ENCODE results near the gene GLP1R. TPM values are rescaled to one million over a fixed set of nuclear protein-coding genes. Genes with fewer than 3 reads are reported as not detected.

GLP1R gene
- total and polyA plus RNA-seq, 4 donors: not detected

- WGBS, 2 donors: 73 to 75% methylated on average over 17 of the region's 17 CpGs
- Histone ChIP-seq H3K9me3 (ENCODE audit: control insufficient read depth, low read length) (no peaks in the 10 kb centered on the region), H3K36me3 (ENCODE audit: control insufficient read depth in 1 of 2, insufficient read depth in 2 of 2, low read length in 1 of 2) (no peaks in the 10 kb centered on the region), H3K27me3 (ENCODE audit: control insufficient read depth in 1 of 2, insufficient read depth in 2 of 2, low read length in 1 of 2) (no peaks in the 10 kb centered on the region), H3K4me3 (ENCODE audit: low read length in 2 of 2) (no peak overlapping the region), H3K4me1 (ENCODE audit: control insufficient read depth in 1 of 2, insufficient read depth in 2 of 2, low read length in 2 of 2) (no peaks in the 10 kb centered on the region), H3K27ac (ENCODE audit: low read depth in 1 of 2, low read length in 2 of 2) (no peak overlapping the region)
- ATAC-seq (ENCODE audit: low FRiP score) (no peak), DNase-seq (no peak)
- intact Hi-C loops (cut with DNase I): no loop called here
These were observed 8.9 kb downstream of the GLP1R start for GRCh38 chr6:39057251-39058155.

- DNase-seq (no peak), ATAC-seq (ENCODE audit: low FRiP score) (no peak)
- Histone ChIP-seq H3K9me3 (ENCODE audit: control insufficient read depth, low read length) (no peaks in the 10 kb centered on the region), H3K27me3 (ENCODE audit: control insufficient read depth in 1 of 2, insufficient read depth in 2 of 2, low read length in 1 of 2) (no peaks in the 10 kb centered on the region), H3K4me3 (ENCODE audit: low read length in 2 of 2) (no peak overlapping the region), H3K4me1 (ENCODE audit: control insufficient read depth in 1 of 2, insufficient read depth in 2 of 2, low read length in 2 of 2) (no peaks in the 10 kb centered on the region), H3K27ac (ENCODE audit: low read depth in 1 of 2, low read length in 2 of 2) (no peak overlapping the region), H3K36me3 (ENCODE audit: control insufficient read depth in 1 of 2, insufficient read depth in 2 of 2, low read length in 1 of 2) (no peaks in the 10 kb centered on the region)
- intact Hi-C loops (cut with DNase I): no loop called here
- WGBS, 2 donors: 80 to 92% methylated on average over 6 of the region's 6 CpGs
These were observed 10.0 kb downstream of the GLP1R start for GRCh38 chr6:39058471-39059147.

GRCh38 chr6:39059496-39060310 lies 11.1 kb downstream of the GLP1R start:
- WGBS, 2 donors: 64 to 75% methylated on average over 13 to 14 of the region's 14 CpGs
- no peak for ATAC-seq (ENCODE audit: low FRiP score)
- no peaks in the 10 kb centered on the region for H3K27me3 ChIP-seq (ENCODE audit: control insufficient read depth in 1 of 2, insufficient read depth in 2 of 2, low read length in 1 of 2)

GRCh38 chr6:39060467-39061160 lies 12.0 kb downstream of the GLP1R start:
- 83 to 84% methylated on average over 7 of the region's 7 CpGs for WGBS, 2 donors
- Histone ChIP-seq H3K27me3 (ENCODE audit: control insufficient read depth in 1 of 2, insufficient read depth in 2 of 2, low read length in 1 of 2) (no peaks in the 10 kb centered on the region), H3K4me3 (ENCODE audit: low read length in 2 of 2) (no peak overlapping the region), H3K36me3 (ENCODE audit: control insufficient read depth in 1 of 2, insufficient read depth in 2 of 2, low read length in 1 of 2) (no peaks in the 10 kb centered on the region), H3K4me1 (ENCODE audit: control insufficient read depth in 1 of 2, insufficient read depth in 2 of 2, low read length in 2 of 2) (no peaks in the 10 kb centered on the region), H3K27ac (ENCODE audit: low read depth in 1 of 2, low read length in 2 of 2) (no peak overlapping the region), H3K9me3 (ENCODE audit: control insufficient read depth, low read length) (no peaks in the 10 kb centered on the region)
- DNase-seq (peak in 1 of 2 donors; percentile 35), ATAC-seq (ENCODE audit: low FRiP score) (no peak)
- intact Hi-C loops (cut with DNase I): no loop called here

More at GRCh38 chr6:39059496-39060310, 11.1 kb downstream of the GLP1R start:
- Histone ChIP-seq H3K27ac (ENCODE audit: low read depth in 1 of 2, low read length in 2 of 2) (no peak overlapping the region), H3K9me3 (ENCODE audit: control insufficient read depth, low read length) (no peaks in the 10 kb centered on the region), H3K36me3 (ENCODE audit: control insufficient read depth in 1 of 2, insufficient read depth in 2 of 2, low read length in 1 of 2) (no peaks in the 10 kb centered on the region), H3K4me3 (ENCODE audit: low read length in 2 of 2) (no peak overlapping the region), H3K4me1 (ENCODE audit: control insufficient read depth in 1 of 2, insufficient read depth in 2 of 2, low read length in 2 of 2) (no peaks in the 10 kb centered on the region)
- intact Hi-C loops (cut with DNase I): no loop called here
- DNase-seq: no peak

GRCh38 chr6:39061182-39061581 lies 12.6 kb downstream of the GLP1R start:
- ATAC-seq (ENCODE audit: low FRiP score) (no peak), DNase-seq (peak in 1 of 2 donors; percentile 19)
- H3K9me3 ChIP-seq (ENCODE audit: control insufficient read depth, low read length): no peaks in the 10 kb centered on the region
- no peak overlapping the region for H3K4me3 ChIP-seq (ENCODE audit: low read length in 2 of 2)
- no peaks in the 10 kb centered on the region for H3K4me1 ChIP-seq (ENCODE audit: control insufficient read depth in 1 of 2, insufficient read depth in 2 of 2, low read length in 2 of 2)
- 72 to 79% methylated on average over 6 of the region's 6 CpGs for WGBS, 2 donors
- H3K36me3 ChIP-seq (ENCODE audit: control insufficient read depth in 1 of 2, insufficient read depth in 2 of 2, low read length in 1 of 2): no peaks in the 10 kb centered on the region
- no peaks in the 10 kb centered on the region for H3K27me3 ChIP-seq (ENCODE audit: control insufficient read depth in 1 of 2, insufficient read depth in 2 of 2, low read length in 1 of 2)
- intact Hi-C loops (cut with DNase I): no loop called here
- H3K27ac ChIP-seq (ENCODE audit: low read depth in 1 of 2, low read length in 2 of 2): no peak overlapping the region

- H3K36me3 ChIP-seq (ENCODE audit: control insufficient read depth in 1 of 2, insufficient read depth in 2 of 2, low read length in 1 of 2): no peaks in the 10 kb centered on the region
- DNase-seq (no peak), ATAC-seq (ENCODE audit: low FRiP score) (no peak)
- no peaks in the 10 kb centered on the region for H3K4me1 ChIP-seq (ENCODE audit: control insufficient read depth in 1 of 2, insufficient read depth in 2 of 2, low read length in 2 of 2)
- no peak overlapping the region for H3K27ac ChIP-seq (ENCODE audit: low read depth in 1 of 2, low read length in 2 of 2)
- no peaks in the 10 kb centered on the region for H3K9me3 ChIP-seq (ENCODE audit: control insufficient read depth, low read length)
- 85 to 89% methylated on average over 3 of the region's 3 CpGs for WGBS, 2 donors
- intact Hi-C loops (cut with DNase I): no loop called here
- H3K4me3 ChIP-seq (ENCODE audit: low read length in 2 of 2): no peak overlapping the region
- no peaks in the 10 kb centered on the region for H3K27me3 ChIP-seq (ENCODE audit: control insufficient read depth in 1 of 2, insufficient read depth in 2 of 2, low read length in 1 of 2)
These were observed 13.0 kb downstream of the GLP1R start for GRCh38 chr6:39061588-39061987.

- H3K27me3 ChIP-seq (ENCODE audit: control insufficient read depth in 1 of 2, insufficient read depth in 2 of 2, low read length in 1 of 2): no peaks in the 10 kb centered on the region
- WGBS, 2 donors: 43 to 53% methylated on average over 10 of the region's 10 CpGs
- H3K4me3 ChIP-seq (ENCODE audit: low read length in 2 of 2): no peak overlapping the region
- no peak overlapping the region for H3K27ac ChIP-seq (ENCODE audit: low read depth in 1 of 2, low read length in 2 of 2)
- no peak for ATAC-seq (ENCODE audit: low FRiP score)
- intact Hi-C loops (cut with DNase I): no loop called here
- H3K9me3 ChIP-seq (ENCODE audit: control insufficient read depth, low read length): no peaks in the 10 kb centered on the region
- H3K36me3 ChIP-seq (ENCODE audit: control insufficient read depth in 1 of 2, insufficient read depth in 2 of 2, low read length in 1 of 2): no peaks in the 10 kb centered on the region
- no peaks in the 10 kb centered on the region for H3K4me1 ChIP-seq (ENCODE audit: control insufficient read depth in 1 of 2, insufficient read depth in 2 of 2, low read length in 2 of 2)
- DNase-seq: peak in 1 of 2 donors; percentile 42
These were observed 13.6 kb downstream of the GLP1R start for GRCh38 chr6:39062014-39062740.
